ENCODE measurements around the gene MYO1G. TPM values are rescaled to one million over a fixed set of nuclear protein-coding genes. Genes with fewer than 3 reads are reported as not detected.
A peak's percentile ranks its signal among the peaks of the same experiment; 100 is the strongest.

MYO1G gene
- total RNA-seq, 2 donors from 2014 or later, result 3.1 to 3.5 TPM

DNA sequence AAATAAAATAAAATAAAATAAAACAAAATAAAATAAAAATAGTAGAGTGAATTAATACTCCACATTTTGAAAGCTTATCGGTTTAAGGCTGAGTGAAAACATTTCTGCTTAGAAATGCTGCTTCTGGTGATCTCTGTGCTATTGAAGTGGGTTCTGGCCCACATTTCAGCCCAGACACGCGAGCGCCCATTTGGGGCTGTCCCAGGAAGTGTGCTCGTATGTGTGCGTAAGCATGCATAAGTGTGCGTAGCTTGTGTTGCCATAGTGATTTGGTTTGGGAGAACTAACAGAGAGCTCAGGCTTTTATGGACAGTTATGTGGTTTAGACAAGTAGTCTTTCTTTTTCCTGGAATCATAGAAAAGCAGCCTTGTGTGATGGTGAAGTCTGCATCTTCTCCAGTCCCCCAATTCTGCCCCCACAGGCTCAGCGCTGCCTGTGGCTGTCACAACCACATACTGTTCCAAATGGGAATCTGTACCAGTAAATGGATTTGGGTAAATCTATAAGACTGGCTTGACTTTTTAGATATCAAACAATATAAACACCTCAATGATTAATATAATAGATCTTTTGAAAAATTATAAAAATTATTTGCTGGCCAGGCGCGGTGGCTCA is 63.7 kb downstream of the MYO1G start:
- no peak for DNase-seq
- ATAC-seq, result no peak
- intact Hi-C loops (cut with DNase I), result loop anchor here in 1 of 2 donors (5.0 kb wide), 1 partner anchor 53 kb away; no protein-coding TSS in a partner anchor

DNA sequence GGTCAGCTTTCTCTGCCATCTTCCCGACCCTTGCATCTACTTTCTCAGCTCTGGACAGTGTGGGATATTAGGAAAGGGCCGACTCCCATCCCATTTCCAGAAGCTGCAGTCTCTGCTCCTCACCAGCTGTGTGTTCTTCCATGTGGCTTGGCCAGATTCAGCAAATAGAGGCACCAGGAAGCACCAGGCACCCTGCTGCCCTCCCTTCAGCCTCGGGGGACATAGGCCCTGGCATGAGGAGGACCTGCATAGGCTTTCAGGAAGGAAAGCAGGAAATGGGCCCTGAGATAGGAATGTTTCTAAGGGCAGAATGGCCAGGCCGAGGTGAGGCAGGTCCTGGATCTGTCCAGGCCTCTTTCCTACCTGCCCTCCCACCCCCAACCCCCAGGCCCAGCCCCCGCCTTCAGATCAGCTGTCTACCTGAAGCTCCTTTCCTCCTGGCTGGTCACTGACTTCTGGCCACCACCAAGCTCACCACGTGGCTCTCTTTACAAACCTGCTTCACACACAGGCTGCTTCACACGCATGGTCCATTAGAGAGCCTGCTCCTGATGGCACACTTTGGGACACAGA is 66.0 kb downstream of the MYO1G start:
- DNase-seq (no peak), ATAC-seq (peak in 1 of 2 donors; percentile 51)
- intact Hi-C loops (cut with DNase I), result loop anchor here in 1 of 2 donors (5.0 kb wide), 1 partner anchor 51 kb away; no protein-coding TSS in a partner anchor

Other genes starting within 250 kb of the MYO1G start
- gene ZMIZ2, start 230.2 kb downstream of the MYO1G start, total RNA-seq, result 10 to 100 TPM; 43.3 to 48.1 TPM
- gene PPIA, start 182.3 kb downstream of the MYO1G start, total RNA-seq, result 100 to 1,000 TPM; 637 to 672 TPM
- 100 to 1,000 TPM; 191 to 205 TPM for gene H2AZ2, start 130.9 kb downstream of the MYO1G start, total RNA-seq
- 10 to 100 TPM; 13.8 to 19.3 TPM for gene PURB, start 93.5 kb downstream of the MYO1G start, total RNA-seq
- 10 to 100 TPM; 33.5 to 36.5 TPM for gene CCM2, start 21.2 kb upstream of the MYO1G start, total RNA-seq
- gene NACAD, start 110.0 kb upstream of the MYO1G start, total RNA-seq, result 1 to 10 TPM; 3.9 to 5.5 TPM
- 10 to 100 TPM; 59.0 to 66.9 TPM for gene TBRG4, start 132.7 kb upstream of the MYO1G start, total RNA-seq
- 10 to 100 TPM; 40.8 to 55.0 TPM for gene RAMP3, start 178.8 kb upstream of the MYO1G start, total RNA-seq

Data from left cardiac atrium (tissue), 4 donors.